Measurements from ENCODE around the gene ANTXR1. TPM values are rescaled to one million over a fixed set of nuclear protein-coding genes. Genes with fewer than 3 reads are reported as not detected.

ANTXR1 gene
- total and polyA plus RNA-seq, 2 donors from 2014 or later, result 7.0 to 42.6 TPM

DNA sequence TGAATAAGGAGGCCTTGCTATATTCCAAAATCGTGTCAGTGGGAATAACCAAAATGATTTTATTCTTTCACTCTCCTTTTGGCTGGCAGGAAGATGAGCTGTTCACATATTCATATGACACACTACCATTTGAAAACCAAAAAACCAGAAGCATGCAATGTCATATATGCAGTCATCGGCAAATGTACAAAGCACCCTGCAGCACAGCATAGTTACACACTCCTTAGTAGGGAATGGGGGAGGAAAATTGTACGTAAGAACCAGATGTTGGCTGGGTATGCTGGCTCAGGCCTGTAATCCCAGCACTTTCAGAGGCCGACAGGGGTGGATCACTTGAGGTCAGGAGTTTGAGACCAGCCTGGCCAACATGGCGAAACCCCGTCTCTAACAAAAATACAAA, 197.4 kb downstream of the ANTXR1 start:
- Histone ChIP-seq H3K27ac (ENCODE audit: low read depth in 2 of 2, low read length in 2 of 2) (no peak overlapping the region), H3K27me3 (ENCODE audit: control insufficient read depth, insufficient read depth, low read length) (no peaks in the 10 kb centered on the region), H3K4me3 (ENCODE audit: low read length in 3 of 3) (no peak overlapping the region), H3K4me1 (ENCODE audit: control insufficient read depth in 2 of 3, insufficient read depth in 2 of 3, low read depth in 1 of 3, low read length in 3 of 3) (no peaks in the 10 kb centered on the region), H3K9ac (ENCODE audit: low read length in 3 of 3) (no peak overlapping the region), H3K9me3 (ENCODE audit: control insufficient read depth in 2 of 3, insufficient read depth in 1 of 3, low read length in 3 of 3) (no peaks in the 10 kb centered on the region), H3K36me3 (ENCODE audit: control insufficient read depth in 2 of 3, insufficient read depth in 3 of 3, low read length in 3 of 3) (no peaks in the 10 kb centered on the region)
- TF ChIP-seq, protein P1, sequence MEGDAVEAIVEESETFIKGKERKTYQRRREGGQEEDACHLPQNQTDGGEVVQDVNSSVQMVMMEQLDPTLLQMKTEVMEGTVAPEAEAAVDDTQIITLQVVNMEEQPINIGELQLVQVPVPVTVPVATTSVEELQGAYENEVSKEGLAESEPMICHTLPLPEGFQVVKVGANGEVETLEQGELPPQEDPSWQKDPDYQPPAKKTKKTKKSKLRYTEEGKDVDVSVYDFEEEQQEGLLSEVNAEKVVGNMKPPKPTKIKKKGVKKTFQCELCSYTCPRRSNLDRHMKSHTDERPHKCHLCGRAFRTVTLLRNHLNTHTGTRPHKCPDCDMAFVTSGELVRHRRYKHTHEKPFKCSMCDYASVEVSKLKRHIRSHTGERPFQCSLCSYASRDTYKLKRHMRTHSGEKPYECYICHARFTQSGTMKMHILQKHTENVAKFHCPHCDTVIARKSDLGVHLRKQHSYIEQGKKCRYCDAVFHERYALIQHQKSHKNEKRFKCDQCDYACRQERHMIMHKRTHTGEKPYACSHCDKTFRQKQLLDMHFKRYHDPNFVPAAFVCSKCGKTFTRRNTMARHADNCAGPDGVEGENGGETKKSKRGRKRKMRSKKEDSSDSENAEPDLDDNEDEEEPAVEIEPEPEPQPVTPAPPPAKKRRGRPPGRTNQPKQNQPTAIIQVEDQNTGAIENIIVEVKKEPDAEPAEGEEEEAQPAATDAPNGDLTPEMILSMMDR (IDR thresholded peaks at IDR 0.05; ENCODE audit: borderline replicate concordance, extremely low read depth, insufficient read depth), result no peak
- intact Hi-C loops (cut with DNase I), result no loop called here
- DNase-seq (no peak), FAIRE-seq (no peak)

DNA sequence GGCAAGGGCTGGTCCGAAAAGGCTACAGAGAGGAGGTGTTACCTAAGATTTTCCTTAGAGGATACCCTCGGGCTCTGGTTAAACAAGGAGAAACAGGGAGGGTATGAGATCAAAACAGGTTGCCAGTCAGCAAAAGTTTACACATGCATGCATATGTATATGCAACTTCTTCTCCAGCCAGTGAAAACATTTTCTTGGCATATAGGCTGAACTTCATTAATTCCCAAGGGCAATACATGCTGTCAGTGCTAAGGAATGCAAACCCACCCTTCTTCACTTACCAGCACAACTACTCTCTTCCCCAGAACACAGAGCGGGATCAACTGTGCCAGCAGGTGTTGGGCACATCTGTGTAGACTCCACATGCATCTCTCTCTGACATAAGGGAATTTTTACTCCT, 198.1 kb downstream of the ANTXR1 start:
- TF ChIP-seq, protein P1 (IDR thresholded peaks at IDR 0.05; ENCODE audit: borderline replicate concordance, extremely low read depth, insufficient read depth), result no peak
- Histone ChIP-seq H3K27ac (ENCODE audit: low read depth in 2 of 2, low read length in 2 of 2) (no peak overlapping the region), H3K4me3 (ENCODE audit: low read length in 3 of 3) (no peak overlapping the region), H3K36me3 (ENCODE audit: control insufficient read depth in 2 of 3, insufficient read depth in 3 of 3, low read length in 3 of 3) (no peaks in the 10 kb centered on the region), H3K9ac (ENCODE audit: low read length in 3 of 3) (no peak overlapping the region), H3K27me3 (ENCODE audit: control insufficient read depth, insufficient read depth, low read length) (no peaks in the 10 kb centered on the region), H3K4me1 (ENCODE audit: control insufficient read depth in 2 of 3, insufficient read depth in 2 of 3, low read depth in 1 of 3, low read length in 3 of 3) (no peaks in the 10 kb centered on the region), H3K9me3 (ENCODE audit: control insufficient read depth in 2 of 3, insufficient read depth in 1 of 3, low read length in 3 of 3) (no peaks in the 10 kb centered on the region)
- intact Hi-C loops (cut with DNase I), result no loop called here
- FAIRE-seq (no peak), DNase-seq (no peak)

DNA sequence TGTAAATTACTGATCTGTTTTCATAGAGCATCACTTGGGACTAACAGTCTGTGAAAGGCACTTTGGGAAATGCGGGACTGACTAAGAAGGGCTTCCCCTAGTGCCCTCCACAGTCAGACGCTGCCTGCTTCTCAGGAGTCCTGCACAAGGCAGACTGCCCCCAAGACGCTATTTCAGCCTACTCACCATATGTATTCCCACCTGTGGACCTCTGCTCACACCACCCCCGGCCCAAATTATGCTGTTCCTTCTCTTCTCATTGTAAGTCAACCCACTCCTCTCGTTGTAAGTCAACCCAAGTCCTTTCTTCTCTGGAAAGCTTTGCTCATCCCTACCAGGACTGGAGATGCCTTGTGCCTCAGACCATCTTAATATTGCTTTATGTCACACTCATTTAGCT, 198.7 kb downstream of the ANTXR1 start:
- no peaks in the 10 kb centered on the region for H3K36me3 ChIP-seq (ENCODE audit: control insufficient read depth in 2 of 3, insufficient read depth in 3 of 3, low read length in 3 of 3)
- no peaks in the 10 kb centered on the region for H3K4me1 ChIP-seq (ENCODE audit: control insufficient read depth in 2 of 3, insufficient read depth in 2 of 3, low read depth in 1 of 3, low read length in 3 of 3)
- no peak overlapping the region for H3K4me3 ChIP-seq (ENCODE audit: low read length in 3 of 3)
- no peak overlapping the region for H3K27ac ChIP-seq (ENCODE audit: low read depth in 2 of 2, low read length in 2 of 2)
- DNase-seq, result no peak
- TF ChIP-seq, protein P1 (IDR thresholded peaks at IDR 0.05; ENCODE audit: borderline replicate concordance, extremely low read depth, insufficient read depth), result no peak
- H3K9me3 ChIP-seq (ENCODE audit: control insufficient read depth in 2 of 3, insufficient read depth in 1 of 3, low read length in 3 of 3), result no peaks in the 10 kb centered on the region
- H3K9ac ChIP-seq (ENCODE audit: low read length in 3 of 3), result no peak overlapping the region
- intact Hi-C loops (cut with DNase I), result no loop called here
- FAIRE-seq, result no peak
- no peaks in the 10 kb centered on the region for H3K27me3 ChIP-seq (ENCODE audit: control insufficient read depth, insufficient read depth, low read length)
